GM18861 (cell line): ENCODE data around the gene LRRK1.

Experiments used
- ATAC-seq: cut with Tn5 transposase; IDR thresholded peaks from one replicate; pipeline ENCODE4 v1.9.1; 2021; ENCODE audit not compliant: unreplicated experiment

Gene LRRK1

GRCh38 chr15:101052681-101053121 lies 133.5 kb downstream of the LRRK1 start:
- ATAC-seq = no peak

- no peak for ATAC-seq
These were observed 134.1 kb downstream of the LRRK1 start for GRCh38 chr15:101053261-101053660.

GRCh38 chr15:101054116-101054515 lies 135.0 kb downstream of the LRRK1 start:
- no peak for ATAC-seq

- ATAC-seq = no peak
These were observed 135.8 kb downstream of the LRRK1 start for GRCh38 chr15:101054991-101055390.

GRCh38 chr15:101055411-101055810 lies 136.3 kb downstream of the LRRK1 start:
- ATAC-seq = no peak

GRCh38 chr15:101056366-101057334 lies 137.5 kb downstream of the LRRK1 start:
- no peak for ATAC-seq

GRCh38 chr15:101057841-101058407 lies 138.8 kb downstream of the LRRK1 start:
- no peak for ATAC-seq

- ATAC-seq = no peak
These were observed 139.6 kb downstream of the LRRK1 start for GRCh38 chr15:101058735-101059134.

- no peak for ATAC-seq
These were observed 140.5 kb downstream of the LRRK1 start for GRCh38 chr15:101059381-101060341.

- ATAC-seq = no peak
These were observed 141.7 kb downstream of the LRRK1 start for GRCh38 chr15:101060576-101061551.

- no peak for ATAC-seq
These were observed 142.9 kb downstream of the LRRK1 start for GRCh38 chr15:101062063-101062462.

- ATAC-seq = peak; percentile 58
These were observed 143.5 kb downstream of the LRRK1 start for GRCh38 chr15:101062471-101063171.

- no peak for ATAC-seq
These were observed 144.1 kb downstream of the LRRK1 start for GRCh38 chr15:101063212-101063611.

GRCh38 chr15:101063891-101064794 lies 145.0 kb downstream of the LRRK1 start:
- no peak for ATAC-seq

- ATAC-seq = no peak
These were observed 145.8 kb downstream of the LRRK1 start for GRCh38 chr15:101064795-101065569.

GRCh38 chr15:101065570-101066221 lies 146.5 kb downstream of the LRRK1 start:
- ATAC-seq = no peak
